GM12892 (cell line): Measurements from ENCODE around the gene FBXL7.

ENCODE experiments used
- DNase-seq: peaks from one replicate; pipeline ENCODE4 v3.0.0; 2011; ENCODE audit not compliant: insufficient read length
- FAIRE-seq: peaks from 2 replicates; lab custom pipeline; 2011; peaks lifted over from hg19 to GRCh38; lab: Jason Lieb, UNC
- POLR2A ChIP-seq: IDR thresholded peaks from 2 replicates; pipeline ENCODE4 v1.6.1; 2011; ENCODE audit warnings: low read depth, low read length, control low read depth
- POLR2AphosphoS5 ChIP-seq: IDR thresholded peaks from 2 replicates; pipeline ENCODE4 v1.6.1; 2011; ENCODE audit warnings: low read depth, low read length, control low read depth
- TAF1 ChIP-seq: IDR thresholded peaks from 2 replicates; pipeline ENCODE4 v1.6.1; 2011; ENCODE audit warnings: low read depth, mild to moderate bottlenecking, control low read depth, low read length, borderline replicate concordance

FBXL7 gene

DNA sequence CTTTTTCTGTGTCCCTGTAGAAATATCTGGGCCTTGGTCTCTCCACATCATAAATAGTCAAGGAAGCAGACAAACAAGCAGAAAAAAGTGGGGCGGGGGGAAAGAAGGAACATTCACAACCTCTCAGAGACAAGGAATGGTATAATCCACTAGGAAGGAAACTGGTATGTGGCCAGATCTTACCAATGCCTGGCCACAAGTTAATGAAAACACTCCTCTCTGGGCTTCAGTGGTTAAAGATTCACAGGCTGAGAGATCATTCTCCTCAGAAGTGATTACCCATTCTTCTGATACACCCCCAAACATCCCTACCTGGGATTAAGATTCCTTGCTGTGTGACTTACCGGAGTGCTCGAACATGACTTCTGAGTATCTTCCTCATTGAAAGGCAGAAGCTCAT, 389.0 kb downstream of the FBXL7 start:
- FAIRE-seq (no peak), DNase-seq (no peak)
- no peak for TF ChIP-seq TAF1
- TF ChIP-seq POLR2AphosphoS5, result no peak
- no peak for TF ChIP-seq POLR2A

DNA sequence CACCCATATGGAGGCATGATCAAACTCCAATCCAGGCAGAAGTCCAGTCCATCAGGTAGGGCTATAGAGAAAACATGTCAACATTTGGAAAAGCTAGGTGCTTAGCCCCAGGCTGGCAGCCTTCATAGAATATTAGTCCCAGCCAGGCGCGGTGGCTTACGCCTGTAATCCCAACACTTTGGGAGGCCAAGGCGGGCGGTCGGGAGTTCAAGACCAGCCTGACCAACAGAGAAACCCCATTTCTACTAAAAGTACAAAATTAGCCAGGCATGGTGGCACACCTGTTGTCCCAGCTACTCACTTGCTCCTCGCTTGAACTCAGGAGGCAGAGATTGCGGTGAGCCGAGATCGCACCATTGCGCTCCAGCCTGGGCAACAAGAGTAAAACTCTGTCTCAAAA, 393.9 kb downstream of the FBXL7 start:
- no peak for TF ChIP-seq POLR2A
- TF ChIP-seq TAF1, result no peak
- TF ChIP-seq POLR2AphosphoS5, result no peak
- DNase-seq (no peak), FAIRE-seq (no peak)

DNA sequence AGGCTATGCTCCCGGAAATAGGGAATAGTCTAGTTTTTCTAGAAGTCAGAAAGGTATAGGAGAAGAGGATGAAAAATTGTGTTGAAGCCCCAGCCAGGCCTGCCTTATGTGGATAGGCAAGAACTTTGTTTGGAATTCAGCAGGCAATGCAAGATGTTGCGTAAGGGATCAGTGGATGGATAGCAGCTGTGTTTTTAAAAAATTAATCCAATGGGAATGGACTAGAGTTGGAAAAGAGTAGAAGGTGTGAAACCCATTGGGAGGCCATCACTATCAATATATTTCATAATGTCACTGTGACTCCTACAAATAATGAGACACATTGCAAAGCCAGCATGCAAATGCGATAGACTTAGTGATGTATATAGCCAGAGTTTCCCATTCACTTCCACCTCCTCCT, 397.7 kb downstream of the FBXL7 start:
- no peak for TF ChIP-seq POLR2AphosphoS5
- no peak for TF ChIP-seq TAF1
- no peak for TF ChIP-seq POLR2A
- FAIRE-seq, result no peak
- DNase-seq, result no peak

DNA sequence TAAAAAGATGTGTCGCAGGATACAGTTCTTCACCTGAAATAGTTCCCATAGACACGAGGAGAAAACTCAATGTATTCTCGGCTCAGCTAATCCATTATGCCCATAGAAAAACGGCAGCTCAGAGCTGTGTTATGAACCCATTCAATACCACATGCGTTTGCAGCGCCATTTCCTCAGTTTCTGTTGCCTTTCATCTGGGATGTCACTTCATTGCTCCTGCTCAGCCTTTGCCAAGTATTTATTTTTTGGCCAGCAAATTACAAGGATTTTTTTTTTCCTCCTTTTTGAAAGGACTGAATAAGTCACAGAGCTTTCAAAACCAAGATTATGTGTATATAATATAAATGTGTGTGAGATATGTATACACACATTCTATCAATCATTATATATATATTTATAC, 398.7 kb downstream of the FBXL7 start:
- FAIRE-seq (no peak), DNase-seq (no peak)
- TF ChIP-seq POLR2AphosphoS5 (no peak), TAF1 (no peak), POLR2A (no peak)

DNA sequence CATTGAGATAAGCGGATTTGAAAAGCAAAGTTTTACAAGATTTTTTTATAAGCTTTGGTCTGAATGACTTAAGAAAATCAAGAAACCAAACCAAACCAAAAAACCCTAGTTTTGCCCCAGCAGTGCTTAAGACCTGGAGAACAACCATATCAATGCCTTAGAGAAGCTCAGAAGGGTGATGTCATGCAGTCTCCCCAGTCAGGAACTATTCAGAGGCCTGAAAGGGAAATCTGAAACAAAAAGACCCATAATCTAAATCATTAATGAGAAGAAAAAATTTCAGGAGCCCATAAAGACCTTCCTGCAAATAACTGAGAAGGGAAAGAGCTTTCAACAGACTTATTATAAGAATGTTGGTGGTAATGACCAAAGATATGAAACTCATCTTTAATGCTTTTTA, 399.5 kb downstream of the FBXL7 start:
- FAIRE-seq (no peak), DNase-seq (no peak)
- TF ChIP-seq TAF1 (no peak), POLR2A (no peak), POLR2AphosphoS5 (no peak)

DNA sequence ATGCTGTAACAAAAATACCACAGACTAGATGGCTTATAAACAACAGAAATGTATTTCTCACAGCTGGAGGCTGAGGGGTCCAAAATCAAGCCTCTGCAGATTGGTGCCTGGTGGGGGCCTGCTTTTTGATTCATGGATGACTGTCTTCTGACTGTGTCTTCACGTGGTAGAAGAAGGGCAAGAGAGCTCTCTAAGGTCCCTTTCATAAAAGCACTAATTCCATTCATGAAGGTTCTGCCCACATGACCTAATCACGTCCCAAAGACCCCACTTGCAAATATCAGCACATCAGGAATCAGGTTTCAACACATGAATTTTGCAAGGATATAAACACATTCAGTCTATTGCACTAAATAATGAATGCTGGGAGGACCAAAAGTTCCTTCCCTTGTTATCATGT, 401.2 kb downstream of the FBXL7 start:
- DNase-seq, result no peak
- FAIRE-seq, result no peak
- TF ChIP-seq POLR2A (no peak), POLR2AphosphoS5 (no peak), TAF1 (no peak)

DNA sequence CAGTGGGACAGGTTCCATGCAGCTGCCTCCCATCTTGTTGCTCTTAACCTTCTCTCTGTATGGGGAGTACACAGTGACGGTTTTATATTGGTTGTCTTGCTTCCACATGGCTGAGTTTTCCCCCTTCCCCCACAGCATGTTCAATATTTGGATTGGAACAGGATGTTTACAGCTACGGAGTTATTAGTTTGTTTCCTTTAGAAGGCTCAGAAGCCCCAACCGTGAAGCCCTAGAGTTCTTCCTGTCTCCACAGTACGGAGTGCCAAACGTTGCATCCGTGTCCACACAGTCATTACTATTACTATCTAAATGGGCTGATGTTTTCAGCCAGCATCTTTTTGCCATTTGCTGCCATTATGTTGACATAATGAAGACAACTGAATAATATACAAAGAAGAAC, 402.1 kb downstream of the FBXL7 start:
- FAIRE-seq, result no peak

DNA sequence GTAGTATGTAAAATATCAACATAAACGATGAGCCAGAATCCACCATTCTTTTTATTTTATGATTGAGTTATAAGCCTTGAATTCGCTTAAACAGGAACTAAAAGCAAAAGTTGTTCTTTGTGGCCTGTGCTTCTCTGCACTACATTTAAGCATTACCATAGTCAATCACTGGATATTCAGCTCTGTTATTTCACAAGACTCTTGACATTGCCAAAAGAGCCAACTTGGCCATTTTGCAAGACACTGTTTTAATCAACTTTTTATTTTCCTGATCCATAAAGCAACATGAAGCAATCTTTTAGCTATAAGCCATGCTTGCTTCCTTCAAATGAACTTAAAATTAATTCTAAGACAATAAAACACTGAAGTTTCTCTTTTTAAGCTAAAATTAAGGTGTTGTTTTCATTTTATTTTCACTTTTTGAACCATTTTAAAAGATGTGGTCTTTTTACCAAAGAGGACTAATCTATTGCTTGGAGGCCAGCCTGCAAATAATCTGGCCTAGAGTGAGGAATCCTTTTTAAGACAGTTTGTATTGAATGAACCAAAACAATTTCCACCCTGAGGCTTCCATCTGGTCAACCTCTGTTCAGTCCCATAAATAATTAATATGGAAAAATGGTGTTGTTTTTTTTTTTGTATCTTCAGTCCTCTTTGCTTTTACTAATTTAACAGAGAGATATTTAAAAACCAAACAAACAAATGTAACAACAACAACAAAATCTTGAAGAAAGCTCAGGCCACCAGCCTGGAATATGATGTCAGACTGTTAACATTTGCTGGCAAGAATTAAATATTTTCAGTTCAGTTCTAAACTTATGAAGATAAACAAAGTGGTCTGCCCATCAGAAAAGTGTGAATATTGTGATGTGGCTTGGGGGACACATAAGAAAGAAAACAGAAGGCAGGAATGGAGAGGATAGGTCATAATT, 405.2 kb downstream of the FBXL7 start:
- FAIRE-seq, result no peak
- no peak for DNase-seq
- TF ChIP-seq TAF1 (no peak), POLR2A (no peak), POLR2AphosphoS5 (no peak)

More for the DNA sequence above, 402.1 kb downstream of the FBXL7 start:
- TF ChIP-seq POLR2A, result no peak
- no peak for TF ChIP-seq POLR2AphosphoS5
- no peak for TF ChIP-seq TAF1
- DNase-seq, result no peak

DNA sequence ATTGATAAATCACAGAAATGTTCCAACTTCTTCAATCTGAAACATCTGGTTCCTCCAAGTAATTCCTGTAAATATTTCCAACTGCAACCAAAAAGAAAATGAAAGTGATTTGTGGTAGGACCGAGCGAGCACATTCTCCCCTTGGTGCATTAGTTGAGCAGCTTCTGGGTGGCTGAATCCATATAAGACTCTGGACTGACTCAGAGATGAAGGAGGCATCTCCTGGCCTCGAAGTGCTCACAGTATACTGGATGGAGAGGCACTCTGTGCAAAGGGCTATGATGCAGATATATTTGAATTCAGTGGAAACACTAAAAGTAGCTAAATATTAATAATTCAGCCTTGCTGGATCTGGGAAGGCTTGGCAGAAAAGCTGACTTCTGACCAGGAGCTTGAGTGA, 414.7 kb downstream of the FBXL7 start:
- FAIRE-seq (no peak), DNase-seq (no peak)
- TF ChIP-seq POLR2A, result no peak
- TF ChIP-seq TAF1, result no peak
- no peak for TF ChIP-seq POLR2AphosphoS5

DNA sequence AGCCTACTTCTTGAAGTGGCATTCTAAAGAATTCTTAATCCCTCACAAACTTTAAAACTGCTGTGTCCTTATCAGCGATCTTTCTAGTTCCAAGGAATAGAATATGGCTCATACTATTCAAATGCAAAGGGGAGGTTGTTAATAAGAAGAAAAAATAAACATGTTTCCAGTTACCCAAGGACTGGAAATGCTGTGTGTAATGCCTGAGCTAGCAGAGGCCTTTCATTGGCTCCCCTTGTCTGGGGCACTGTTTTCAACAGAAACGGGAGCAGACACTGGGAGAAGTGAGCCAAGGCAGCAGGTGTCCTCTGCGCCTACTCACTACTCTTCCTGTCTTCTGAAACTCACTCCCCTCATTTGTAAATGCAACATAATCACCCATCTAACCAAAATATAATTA, 426.6 kb downstream of the FBXL7 start:
- no peak for FAIRE-seq

DNA sequence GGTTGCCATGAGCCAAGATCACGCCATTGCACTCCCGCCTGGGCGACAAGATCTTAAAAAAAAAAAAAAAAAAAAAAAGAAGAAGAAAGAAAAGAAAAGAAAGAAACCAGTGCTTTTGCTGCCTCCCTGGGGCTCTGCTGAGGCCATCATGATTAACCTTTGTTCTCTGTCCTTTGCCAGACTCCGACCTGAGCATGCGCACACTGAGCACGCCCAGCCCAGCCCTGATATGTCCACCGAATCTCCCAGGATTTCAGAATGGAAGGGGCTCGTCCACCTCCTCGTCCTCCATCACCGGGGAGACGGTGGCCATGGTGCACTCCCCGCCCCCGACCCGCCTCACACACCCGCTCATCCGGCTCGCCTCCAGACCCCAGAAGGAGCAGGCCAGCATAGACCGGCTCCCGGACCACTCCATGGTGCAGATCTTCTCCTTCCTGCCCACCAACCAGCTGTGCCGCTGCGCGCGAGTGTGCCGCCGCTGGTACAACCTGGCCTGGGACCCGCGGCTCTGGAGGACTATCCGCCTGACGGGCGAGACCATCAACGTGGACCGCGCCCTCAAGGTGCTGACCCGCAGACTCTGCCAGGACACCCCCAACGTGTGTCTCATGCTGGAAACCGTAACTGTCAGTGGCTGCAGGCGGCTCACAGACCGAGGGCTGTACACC, 427.9 kb downstream of the FBXL7 start:
- TF ChIP-seq TAF1, result no peak
- TF ChIP-seq POLR2AphosphoS5, result no peak
- TF ChIP-seq POLR2A, result no peak
- FAIRE-seq (no peak), DNase-seq (no peak)

More for the DNA sequence above, 426.6 kb downstream of the FBXL7 start:
- TF ChIP-seq POLR2A (no peak), TAF1 (no peak), POLR2AphosphoS5 (no peak)
- DNase-seq, result no peak

DNA sequence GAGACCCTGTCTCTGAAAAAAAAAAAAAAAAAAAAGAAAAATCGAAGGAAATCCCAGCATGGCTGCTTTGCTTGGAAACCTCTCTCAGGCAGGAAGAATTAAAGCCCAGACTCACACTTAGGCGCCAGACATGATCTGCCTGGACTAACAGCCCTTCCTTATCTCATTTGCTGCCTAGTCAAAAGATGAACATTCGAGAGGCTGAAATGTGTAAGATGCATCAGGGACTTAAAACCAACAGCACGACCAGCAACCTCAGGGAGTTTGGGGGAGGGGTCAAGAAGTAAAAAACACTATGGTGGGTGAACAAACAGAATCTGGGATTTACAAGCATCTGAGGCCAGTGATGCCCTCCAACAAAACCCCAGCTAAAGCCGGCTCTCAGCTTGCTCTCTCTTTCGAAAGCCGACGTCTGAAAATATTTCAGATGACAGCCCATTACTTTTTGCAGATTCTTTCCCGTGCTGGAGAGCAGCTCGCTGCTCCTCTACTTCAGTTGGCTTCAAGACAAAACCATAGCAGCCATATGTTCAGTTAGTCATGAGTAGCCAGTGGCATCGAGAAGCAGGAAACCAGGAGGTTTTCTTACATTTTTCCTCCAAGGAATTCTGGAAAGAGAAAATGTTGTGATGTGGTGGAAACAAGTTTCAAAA, 429.8 kb downstream of the FBXL7 start:
- TF ChIP-seq POLR2AphosphoS5 (no peak), TAF1 (no peak), POLR2A (no peak)
- DNase-seq (no peak), FAIRE-seq (no peak)

DNA sequence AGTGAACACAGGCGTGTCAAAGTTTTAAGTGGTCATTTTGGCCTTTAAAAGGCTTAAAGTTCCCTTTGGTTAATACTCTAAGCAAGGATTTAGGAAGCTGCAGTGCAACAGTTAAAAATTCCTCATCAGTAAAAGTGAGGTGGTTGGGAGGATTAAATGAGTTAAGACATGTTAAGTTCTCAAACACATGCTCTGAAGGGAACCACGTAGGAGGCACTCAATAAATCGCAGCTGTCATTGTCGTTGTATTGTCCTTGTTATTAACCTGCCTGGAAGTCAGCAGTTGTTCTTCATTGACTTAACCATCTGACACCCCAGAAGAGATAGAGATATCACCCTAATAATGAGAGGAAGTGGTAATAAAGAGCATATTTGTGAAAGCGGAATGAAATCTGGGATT, 432.1 kb downstream of the FBXL7 start:
- DNase-seq (no peak), FAIRE-seq (no peak)
- no peak for TF ChIP-seq POLR2A
- no peak for TF ChIP-seq POLR2AphosphoS5
- TF ChIP-seq TAF1, result no peak
